HG03460 (cell line): ENCODE results near the gene KRT16.
"Not testable (repeated sequence)": the region's sequence is repeated elsewhere in the genome, so short reads cannot be mapped to it uniquely, and the experiment has no call there.

Source experiments
- ATAC-seq: cut with Tn5 transposase; IDR thresholded peaks from one replicate; pipeline ENCODE4 v1.9.1; 2021; ENCODE audit not compliant: unreplicated experiment

Gene KRT16

GRCh38 chr17:41647940-41648410 lies 35.4 kb upstream of the KRT16 start:
- ATAC-seq, result no peak

GRCh38 chr17:41647038-41647813 lies 34.7 kb upstream of the KRT16 start:
- no peak for ATAC-seq

DNA sequence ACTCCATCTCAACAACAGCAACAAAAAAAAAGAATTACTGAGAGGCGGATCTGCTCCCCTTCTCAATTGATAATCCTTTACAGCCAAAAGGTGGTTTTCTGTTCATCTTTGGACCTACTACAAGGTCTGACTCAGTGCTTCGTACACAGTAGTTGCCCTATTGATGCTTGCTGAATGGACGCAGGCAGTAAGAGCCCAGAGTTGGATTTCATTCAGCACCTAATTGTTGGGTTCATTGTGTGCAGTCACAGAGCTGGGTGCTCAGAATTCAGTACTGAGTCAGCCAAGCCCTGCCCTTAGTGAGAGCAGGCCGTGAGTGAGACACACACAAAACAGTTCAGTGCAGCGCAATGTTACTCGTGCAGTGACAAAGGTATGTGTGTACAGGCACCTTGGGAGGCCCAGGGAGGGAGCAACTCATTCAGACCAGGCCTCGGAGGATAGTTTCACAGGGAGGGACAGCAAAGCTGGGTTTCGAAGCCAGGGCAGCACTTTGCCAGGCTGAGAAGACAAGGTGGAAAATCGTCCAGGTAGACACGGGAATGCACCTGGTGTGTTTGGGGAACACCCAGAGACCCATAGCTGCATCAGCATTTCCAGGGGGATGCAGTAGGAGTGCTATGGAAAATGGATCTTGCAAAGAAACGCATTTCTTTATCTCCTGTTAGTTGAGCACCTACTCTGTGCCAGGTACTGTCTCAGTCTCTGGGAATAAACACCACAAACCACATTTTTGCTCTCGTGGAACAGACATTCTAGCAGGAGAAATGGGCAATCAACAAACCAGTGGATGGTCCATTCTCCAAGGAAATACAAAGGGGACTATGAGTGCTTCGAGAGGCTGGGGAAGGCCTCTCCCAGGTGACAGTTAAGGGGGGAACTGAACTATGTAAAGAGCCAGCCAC lies 29.9 kb upstream of the KRT16 start:
- ATAC-seq, result no peak

- not testable (repeated sequence) for ATAC-seq
These were observed 28.0 kb upstream of the KRT16 start for GRCh38 chr17:41640596-41640995.

GRCh38 chr17:41639492-41640473 lies 27.2 kb upstream of the KRT16 start:
- no peak for ATAC-seq

- no peak for ATAC-seq
These were observed 26.4 kb upstream of the KRT16 start for GRCh38 chr17:41638941-41639340.

DNA sequence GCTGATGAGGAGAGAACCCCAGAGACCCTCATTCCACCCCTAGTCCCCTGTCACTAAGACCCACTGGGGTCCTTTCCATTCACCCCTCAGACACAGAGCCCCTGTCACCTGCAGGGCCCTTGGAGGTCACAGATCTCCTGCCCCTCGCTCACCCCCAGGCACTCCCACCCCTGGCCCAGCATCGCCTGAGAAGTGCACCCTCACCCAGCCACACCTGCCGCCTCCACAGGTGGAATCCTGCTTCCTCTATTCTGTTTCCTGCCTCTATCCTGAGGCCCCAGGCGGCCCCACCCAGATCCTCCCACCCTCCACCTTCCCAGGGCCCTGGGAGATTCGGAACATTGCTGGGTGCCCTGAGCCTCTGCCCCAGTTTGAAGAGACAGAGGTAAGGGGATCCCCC lies 25.6 kb upstream of the KRT16 start:
- ATAC-seq, result no peak

GRCh38 chr17:41636652-41637051 lies 24.1 kb upstream of the KRT16 start:
- ATAC-seq, result no peak

DNA sequence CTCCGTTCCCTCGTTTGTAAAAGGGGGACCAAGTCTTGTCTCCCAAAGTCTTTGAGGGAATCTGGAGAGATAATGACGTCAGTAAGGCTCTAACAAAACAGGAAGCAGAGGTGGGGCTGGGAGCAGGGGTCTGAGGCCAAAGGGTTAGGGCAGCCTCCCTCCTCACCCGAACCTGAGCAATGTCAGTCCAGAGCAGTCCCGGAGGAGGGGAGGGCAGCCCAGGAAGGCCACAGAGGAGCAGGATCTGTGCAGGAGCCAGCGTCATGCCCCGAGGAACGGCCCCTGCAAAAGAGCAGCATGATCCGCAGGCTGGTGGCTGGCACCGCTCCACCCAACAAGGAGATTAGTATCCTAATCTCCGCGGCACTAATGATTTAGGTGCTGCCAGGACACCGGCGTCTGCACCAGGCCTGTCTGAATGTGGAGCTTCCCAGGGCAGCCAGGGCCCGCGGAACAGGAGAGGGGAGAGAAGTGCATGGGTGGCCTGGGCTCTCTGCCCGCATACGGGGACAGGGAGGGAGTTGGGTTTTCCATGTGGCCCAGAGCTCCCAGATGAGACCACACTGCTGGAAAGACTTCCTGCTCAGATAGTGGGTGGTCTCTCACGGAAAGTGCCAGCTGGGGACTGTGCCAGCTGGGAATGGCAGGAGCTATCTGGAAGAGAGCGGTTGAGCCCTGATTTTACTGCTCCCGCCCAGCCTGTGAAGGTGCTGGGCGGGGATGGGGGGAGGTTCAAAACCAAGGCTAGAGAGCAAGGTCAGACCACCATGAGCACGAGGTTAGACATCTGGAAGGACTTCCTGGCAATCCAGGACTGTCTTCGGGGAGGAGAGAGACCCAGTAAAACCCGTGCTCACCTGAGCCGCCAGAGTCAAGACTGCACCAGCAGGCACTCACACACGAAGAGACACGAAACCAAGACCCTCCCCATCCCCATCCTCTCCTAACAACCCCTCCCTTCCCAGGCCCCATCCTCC lies 22.8 kb upstream of the KRT16 start:
- ATAC-seq, result no peak

GRCh38 chr17:41634639-41635038 lies 22.1 kb upstream of the KRT16 start:
- no peak for ATAC-seq

DNA sequence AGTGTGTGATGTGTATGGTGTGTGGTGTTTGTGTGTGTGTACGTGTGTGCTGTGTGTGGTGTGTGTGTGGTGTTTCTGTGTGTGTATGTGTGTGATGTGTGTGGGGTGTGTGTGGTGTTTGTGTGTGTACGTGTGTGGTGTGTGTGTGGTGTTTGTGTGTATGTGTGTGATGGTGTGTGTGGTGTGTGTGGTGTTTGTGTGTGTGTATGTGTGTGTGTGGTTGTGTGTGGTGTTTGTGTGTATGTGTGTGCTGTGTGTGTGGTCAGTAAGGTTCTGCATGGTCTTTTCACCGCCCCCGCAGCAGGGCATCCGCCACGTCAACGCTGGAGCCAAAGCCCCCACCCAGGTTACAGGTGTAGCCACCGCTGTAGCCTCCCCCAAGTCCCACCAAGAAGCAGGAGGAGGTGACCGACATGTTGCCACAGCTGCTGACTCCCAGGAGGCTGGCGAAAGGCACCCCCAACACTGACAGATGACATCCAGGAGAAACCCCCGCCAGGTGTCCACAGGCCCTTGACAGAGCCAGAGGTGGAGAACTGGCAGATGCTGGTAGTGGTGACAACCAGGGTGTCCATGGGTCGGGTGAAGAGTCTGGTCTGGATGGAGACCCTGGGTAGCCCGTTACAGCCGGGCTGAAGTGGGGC lies 21.1 kb upstream of the KRT16 start:
- ATAC-seq, result no peak

- ATAC-seq, result no peak
These were observed 20.0 kb upstream of the KRT16 start for GRCh38 chr17:41632482-41633105.

DNA sequence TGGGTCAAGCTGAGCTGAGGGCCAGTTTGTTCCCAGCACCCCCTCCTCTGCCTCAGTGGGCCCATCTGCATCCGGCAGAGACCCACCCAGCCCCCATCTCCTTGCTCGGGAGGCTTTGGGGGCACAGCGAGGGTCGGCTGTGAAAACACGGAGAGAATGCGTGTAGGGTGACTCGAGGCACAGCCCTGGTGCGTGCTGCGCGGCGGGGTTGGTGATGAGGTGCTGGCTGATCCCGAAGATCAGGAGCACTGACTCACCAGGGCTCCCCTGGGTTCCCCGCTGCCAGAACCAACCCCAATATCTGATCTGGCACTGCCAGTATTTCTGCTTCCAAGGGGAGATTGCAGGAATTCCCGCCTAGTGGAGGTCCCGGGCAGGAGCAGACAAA lies 19.3 kb upstream of the KRT16 start:
- no peak for ATAC-seq

DNA sequence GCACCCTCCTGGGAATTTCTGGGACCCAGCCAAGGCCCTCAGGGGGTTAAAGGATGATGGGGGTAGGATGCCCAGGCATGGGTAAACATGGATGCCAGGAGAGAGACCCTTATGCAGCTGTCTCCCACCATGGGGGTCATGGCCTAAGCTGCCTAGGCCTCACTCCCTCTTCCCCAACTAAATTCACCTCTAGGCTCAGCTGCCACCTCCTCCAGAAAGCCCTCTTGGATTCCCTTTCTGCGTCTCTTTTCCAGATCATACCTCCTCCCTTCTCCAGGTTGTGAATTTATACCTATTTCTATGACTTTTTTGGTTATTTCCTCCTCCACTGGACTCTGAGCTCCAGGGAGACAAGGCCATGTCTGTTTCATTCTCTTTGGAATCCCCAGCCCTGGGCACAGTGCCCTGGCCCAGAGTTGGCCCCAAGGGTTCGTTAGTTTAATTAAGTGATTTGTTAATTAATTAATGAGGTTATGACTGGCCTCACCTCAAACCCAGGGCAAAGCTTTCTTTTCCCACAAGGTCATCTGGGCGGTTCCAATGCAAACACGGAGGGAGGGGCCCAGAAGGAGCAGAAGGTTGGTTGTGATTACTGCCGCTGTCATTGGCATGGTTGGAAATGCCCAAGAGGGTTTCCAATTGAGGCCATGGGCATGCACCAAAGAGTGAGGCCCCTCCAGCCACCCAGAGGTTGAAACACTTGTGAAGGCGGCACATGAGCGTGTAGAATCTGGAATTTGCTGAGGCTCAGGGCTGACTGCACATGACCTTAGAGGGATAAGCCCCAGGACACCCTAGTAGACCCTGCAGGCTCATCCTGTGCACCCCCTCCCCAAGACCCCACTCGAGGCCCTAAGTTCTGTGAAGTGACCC lies 18.7 kb upstream of the KRT16 start:
- ATAC-seq, result no peak

- no peak for ATAC-seq
These were observed 17.5 kb upstream of the KRT16 start for GRCh38 chr17:41629826-41630670.

DNA sequence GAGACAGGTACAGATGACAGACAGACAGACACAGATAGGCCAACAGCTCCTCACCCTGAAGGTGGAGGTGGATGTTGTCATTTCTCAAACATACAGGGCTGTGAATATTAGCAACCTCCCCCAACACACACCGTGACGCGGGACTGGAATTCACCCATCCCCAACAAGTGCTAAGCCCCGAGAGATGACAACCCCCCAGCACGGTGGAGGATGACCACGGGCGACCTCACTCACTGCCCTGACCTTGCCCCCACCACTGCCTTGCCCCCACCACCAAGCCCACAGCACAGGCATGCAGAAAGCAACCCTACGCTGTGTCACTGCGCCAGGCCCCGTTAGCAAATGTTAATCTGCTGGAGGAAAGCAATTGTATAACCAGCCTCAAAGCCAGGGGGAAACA lies 16.7 kb upstream of the KRT16 start:
- ATAC-seq, result no peak
